Stimulated activated CD4-positive, alpha-beta T cell treated with anti-CD3 and anti-CD28 coated beads, Interleukin-2, amount 100 ng/mL, for 4 hours (primary cell): ENCODE results near the gene GPRC5A.
A peak's percentile ranks its signal among the peaks of the same experiment; 100 is the strongest.

Experiments used
- DNase-seq: peaks from one replicate; pipeline ENCODE4 v3.0.0-alpha.2; 2020; ENCODE audit warnings: low read depth

GPRC5A gene

DNA sequence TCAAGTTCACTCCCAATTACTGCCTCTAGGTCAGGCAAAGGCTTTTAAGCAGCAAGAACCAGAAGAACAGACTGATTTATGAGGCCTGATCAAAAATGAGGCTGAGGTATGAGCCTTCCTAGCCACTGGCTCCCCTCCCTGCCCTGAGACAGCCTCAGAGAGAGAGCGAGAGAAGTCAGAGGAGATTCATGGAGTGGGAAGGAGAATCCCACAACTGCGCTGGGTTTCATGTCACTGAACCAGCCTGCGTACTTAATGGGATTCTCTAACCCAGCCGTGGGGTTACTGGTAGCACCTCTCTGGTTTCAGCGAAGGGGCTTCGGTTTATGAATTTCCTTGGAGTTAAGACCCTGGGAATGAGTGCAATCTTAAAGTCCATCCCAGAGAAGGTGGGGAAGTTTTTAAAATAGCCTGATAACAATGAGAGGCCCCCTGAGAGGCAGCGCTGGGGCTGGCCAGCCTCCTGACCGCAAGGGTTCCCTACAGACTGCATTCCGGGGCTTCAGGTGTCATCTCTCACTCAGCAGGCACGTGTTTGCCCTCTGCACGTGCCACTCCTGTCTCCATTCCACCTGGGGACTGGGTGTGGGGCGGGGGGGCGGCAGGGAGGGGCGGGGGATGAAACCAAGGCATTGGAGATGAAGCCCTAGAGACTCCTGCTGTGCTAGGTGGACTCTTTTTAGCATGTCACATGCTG lies 6.1 kb upstream of the GPRC5A start:
- DNase-seq, result no peak

- DNase-seq, result no peak
Observed at GRCh38 chr12:12887471-12887870, 3.9 kb upstream of the GPRC5A start.

DNA sequence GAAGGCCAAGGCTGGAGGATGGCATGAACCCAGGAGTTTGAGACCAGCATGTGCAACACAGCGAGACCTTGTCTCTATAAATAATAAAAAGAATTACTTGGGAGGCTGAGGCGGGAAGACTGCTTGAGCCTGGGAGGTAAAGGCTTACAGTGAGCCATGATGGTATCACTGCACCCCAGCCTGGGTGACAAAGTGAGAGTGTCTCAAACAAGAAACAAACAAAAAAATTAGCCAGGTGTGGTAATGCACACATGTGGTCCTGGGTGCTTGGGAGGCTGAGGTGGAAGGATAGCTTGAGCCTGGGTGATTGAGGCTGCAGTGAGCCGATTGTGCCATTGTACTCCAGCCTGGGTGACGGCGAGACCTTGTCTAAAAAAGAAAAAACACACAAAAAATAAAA lies 1.7 kb upstream of the GPRC5A start:
- no peak for DNase-seq

- peak; percentile 7 for DNase-seq
Observed at GRCh38 chr12:12890543-12891079, 751 bp upstream of the GPRC5A start.

- DNase-seq, result no peak
Observed at GRCh38 chr12:12891881-12892355, 556 bp downstream of the GPRC5A start.

DNA sequence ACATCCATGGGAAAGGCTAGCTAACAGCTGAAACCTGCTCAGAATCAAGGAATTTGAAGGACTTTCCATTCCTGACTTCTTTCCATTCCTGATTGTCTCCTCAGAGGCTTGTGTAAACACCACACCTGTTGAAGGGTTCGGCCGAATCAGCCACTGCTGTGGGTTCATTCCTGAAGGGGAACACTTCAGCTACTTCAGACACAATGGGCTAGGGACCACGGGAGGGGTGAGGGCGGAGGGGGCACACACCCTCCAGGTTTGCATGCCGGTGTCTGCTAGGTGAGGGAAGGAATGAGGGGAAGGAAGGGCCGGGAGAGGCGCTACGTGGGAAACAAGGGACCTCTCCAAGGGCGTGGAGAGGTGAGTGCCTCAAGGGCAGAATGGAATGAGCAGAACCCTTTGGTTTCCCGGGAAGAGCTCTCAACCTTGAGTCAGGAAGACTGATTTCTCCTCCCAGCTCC lies 1.3 kb downstream of the GPRC5A start:
- no peak for DNase-seq

DNA sequence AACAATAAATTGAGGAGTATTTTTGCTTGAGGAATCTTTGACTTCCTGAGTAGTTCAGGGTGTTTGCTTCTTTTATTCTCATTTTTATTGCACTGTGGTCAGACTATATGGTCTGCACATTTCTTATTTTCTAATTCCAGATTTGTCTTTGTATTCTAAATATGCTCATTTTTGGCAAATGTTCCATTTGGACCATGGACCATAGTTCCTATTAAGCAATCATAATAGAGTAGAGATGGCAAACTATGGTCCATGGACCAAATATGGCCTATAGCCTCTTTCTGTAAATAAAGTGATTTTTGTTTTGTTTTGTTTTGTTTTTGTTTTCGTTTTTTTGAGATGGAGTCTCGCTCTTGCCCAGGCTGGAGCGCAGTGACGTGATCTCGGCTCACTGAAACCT lies 2.1 kb downstream of the GPRC5A start:
- DNase-seq, result no peak

GRCh38 chr12:12896260-12896659 lies 4.9 kb downstream of the GPRC5A start:
- no peak for DNase-seq

- no peak for DNase-seq
Observed at GRCh38 chr12:12897302-12897701, 5.9 kb downstream of the GPRC5A start.

- DNase-seq, result no peak
Observed at GRCh38 chr12:12898136-12898717, 6.9 kb downstream of the GPRC5A start.

GRCh38 chr12:12898911-12899511 lies 7.6 kb downstream of the GPRC5A start:
- DNase-seq, result no peak

DNA sequence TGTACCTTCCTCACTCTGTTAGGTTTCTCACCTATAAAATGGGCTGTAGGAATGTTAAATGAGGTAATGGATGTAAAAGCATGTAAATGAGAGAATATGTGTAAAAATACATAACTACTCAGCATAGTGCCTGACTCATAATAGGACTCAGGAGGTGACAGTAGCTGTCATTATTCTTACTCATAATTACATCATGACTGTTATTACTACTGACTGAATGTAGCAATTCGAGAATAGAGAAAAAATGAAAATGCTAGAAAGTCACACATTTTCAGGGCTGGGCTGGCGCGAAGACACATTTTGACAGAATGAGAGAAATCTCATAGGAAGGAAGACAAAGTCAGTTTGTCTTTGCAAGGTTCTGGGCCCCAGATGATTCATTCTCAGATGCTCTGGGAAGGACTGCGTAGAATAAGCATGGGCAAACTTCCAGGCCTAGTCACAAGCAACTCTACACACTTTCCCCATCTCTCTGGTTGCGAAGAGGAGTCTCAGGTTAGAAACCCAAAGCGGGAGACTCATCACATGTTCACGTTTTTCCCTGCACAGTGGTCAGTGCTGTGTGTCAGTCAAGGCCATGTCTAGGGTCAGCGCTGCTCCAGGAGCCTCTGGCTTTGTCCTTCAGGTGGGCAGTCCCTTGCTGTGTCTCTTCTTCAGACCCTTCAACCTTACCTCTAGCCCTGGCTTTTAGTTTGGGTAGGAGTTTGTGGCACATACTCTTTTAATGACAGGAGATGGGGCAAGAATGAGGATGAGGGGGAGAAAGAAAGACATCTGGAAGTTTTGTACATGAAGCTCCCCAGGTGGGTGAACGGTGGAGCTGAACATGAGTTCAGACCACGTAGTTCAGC lies 8.4 kb downstream of the GPRC5A start:
- DNase-seq, result no peak

GRCh38 chr12:12900786-12901157 lies 9.4 kb downstream of the GPRC5A start:
- DNase-seq, result no peak

DNA sequence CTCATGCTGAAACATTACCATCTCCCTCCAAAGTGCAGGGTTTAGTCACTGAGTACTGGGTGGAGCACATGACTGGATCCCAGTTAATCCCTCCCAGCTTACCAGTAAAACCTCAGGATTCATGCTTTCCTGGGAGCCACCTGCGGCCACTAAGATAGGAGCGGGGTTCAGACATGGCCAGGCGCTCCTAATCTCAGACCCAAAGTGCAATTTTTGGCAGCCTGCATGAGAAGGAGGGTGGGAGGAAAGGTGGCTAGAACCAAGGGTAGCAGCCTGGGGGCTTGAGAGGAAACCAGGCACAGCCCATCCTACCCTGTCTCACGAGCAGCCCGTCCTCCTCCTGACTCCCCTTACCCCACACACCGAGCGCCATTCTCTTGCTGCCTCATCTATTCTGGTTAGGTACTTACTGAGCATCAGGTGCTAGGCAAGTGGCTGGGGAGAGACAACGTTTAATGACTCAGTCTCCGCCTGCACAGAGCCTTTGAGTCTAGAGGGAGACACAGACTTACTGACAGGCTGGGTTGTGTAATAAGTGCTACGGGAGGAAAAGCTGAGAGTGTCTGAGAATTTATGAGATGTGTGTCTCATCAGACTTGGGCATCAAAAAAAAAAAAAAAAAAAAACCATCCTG lies 9.9 kb downstream of the GPRC5A start:
- DNase-seq, result no peak

GRCh38 chr12:12902036-12902435 lies 10.7 kb downstream of the GPRC5A start:
- no peak for DNase-seq

GRCh38 chr12:12903642-12904609 lies 12.6 kb downstream of the GPRC5A start:
- no peak for DNase-seq

DNA sequence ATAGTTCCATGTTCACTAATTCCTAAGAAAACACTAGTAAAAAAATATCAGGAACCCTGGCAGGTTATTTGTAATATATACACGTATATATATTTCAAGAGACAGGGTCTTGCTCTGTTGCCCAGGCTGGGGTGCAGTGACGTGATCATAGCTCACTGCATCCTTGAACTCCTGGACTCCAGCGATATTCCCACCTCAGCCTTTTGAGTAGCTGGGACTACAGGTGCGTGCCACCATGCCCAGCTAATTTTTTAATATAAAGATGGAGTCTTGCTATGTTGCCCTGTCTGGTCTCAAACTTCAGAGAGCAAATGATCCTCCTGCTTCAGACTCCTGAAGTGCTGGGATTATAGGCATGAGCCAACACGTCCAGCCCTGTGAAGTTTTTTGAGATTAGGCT lies 16.2 kb downstream of the GPRC5A start:
- DNase-seq, result no peak

DNA sequence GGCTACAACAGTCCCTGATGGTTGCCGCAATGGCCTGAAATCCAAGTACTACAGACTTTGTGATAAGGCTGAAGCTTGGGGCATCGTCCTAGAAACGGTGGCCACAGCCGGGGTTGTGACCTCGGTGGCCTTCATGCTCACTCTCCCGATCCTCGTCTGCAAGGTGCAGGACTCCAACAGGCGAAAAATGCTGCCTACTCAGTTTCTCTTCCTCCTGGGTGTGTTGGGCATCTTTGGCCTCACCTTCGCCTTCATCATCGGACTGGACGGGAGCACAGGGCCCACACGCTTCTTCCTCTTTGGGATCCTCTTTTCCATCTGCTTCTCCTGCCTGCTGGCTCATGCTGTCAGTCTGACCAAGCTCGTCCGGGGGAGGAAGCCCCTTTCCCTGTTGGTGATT lies 16.9 kb downstream of the GPRC5A start:
- no peak for DNase-seq

- no peak for DNase-seq
Observed at GRCh38 chr12:12908711-12909110, 17.3 kb downstream of the GPRC5A start.

GRCh38 chr12:12909228-12909994 lies 18.0 kb downstream of the GPRC5A start:
- no peak for DNase-seq
